SK-N-SH (cell line): ENCODE data around the gene MAP4K5.

Source experiments
- RFX5 ChIP-seq: IDR thresholded peaks from 2 replicates; pipeline ENCODE4 v1.6.1; 2012; ENCODE audit warnings: mild to moderate bottlenecking, improper control_type of control experiment, low read length
- TCF12 ChIP-seq: IDR thresholded peaks from 2 replicates; pipeline ENCODE4 v1.4.0; 2012
- YY1 ChIP-seq: IDR thresholded peaks from 2 replicates; pipeline ENCODE4 v1.4.0; 2012; ENCODE audit warnings: low read depth, mild to moderate bottlenecking

- TF ChIP-seq YY1 = no peak
- no peak for TF ChIP-seq RFX5
- TF ChIP-seq TCF12 = peak; percentile 91
Measured at GRCh38 chr14:50524731-50525515, 7.4 kb downstream of the MAP4K5 start.
